ENCODE measurements around the gene NACC2. TPM values are rescaled to one million over a fixed set of nuclear protein-coding genes. Genes with fewer than 3 reads are reported as not detected.

The NACC2 gene
- total RNA-seq, 1 experiment from 2014 or later, result 24.8 TPM

- no TSS peak for BruUV-seq (replicated peaks)
- Mint-ChIP-seq H3K9me3 (ENCODE audit: low read depth, unreplicated experiment) (no peaks in the 10 kb centered on the region), H3K4me3 (ENCODE audit: low read depth, unreplicated experiment) (no peak overlapping the region), H3K36me3 (ENCODE audit: insufficient read depth, unreplicated experiment) (no peaks in the 10 kb centered on the region), H3K27me3 (ENCODE audit: unreplicated experiment) (no peaks in the 10 kb centered on the region), H3K27ac (ENCODE audit: unreplicated experiment) (no peak overlapping the region), H3K4me1 (ENCODE audit: low read depth, unreplicated experiment) (no peaks in the 10 kb centered on the region)
- CTCF ChIA-PET, result interaction anchor here (0.6 kb wide), 1 partner anchor 54 kb away, joined by 3 read pairs; no protein-coding TSS in a partner anchor
- DNase-seq, result no peak
- TF ChIP-seq, protein P1, sequence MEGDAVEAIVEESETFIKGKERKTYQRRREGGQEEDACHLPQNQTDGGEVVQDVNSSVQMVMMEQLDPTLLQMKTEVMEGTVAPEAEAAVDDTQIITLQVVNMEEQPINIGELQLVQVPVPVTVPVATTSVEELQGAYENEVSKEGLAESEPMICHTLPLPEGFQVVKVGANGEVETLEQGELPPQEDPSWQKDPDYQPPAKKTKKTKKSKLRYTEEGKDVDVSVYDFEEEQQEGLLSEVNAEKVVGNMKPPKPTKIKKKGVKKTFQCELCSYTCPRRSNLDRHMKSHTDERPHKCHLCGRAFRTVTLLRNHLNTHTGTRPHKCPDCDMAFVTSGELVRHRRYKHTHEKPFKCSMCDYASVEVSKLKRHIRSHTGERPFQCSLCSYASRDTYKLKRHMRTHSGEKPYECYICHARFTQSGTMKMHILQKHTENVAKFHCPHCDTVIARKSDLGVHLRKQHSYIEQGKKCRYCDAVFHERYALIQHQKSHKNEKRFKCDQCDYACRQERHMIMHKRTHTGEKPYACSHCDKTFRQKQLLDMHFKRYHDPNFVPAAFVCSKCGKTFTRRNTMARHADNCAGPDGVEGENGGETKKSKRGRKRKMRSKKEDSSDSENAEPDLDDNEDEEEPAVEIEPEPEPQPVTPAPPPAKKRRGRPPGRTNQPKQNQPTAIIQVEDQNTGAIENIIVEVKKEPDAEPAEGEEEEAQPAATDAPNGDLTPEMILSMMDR (IDR thresholded peaks at IDR 0.05; ENCODE audit: unreplicated experiment), result no peak
- intact Hi-C loops (cut with micrococcal nuclease; ENCODE audit: unreplicated experiment), result no loop called here
These were observed 78.4 kb downstream of the NACC2 start for GRCh38 chr9:136016572-136017288.

DNA sequence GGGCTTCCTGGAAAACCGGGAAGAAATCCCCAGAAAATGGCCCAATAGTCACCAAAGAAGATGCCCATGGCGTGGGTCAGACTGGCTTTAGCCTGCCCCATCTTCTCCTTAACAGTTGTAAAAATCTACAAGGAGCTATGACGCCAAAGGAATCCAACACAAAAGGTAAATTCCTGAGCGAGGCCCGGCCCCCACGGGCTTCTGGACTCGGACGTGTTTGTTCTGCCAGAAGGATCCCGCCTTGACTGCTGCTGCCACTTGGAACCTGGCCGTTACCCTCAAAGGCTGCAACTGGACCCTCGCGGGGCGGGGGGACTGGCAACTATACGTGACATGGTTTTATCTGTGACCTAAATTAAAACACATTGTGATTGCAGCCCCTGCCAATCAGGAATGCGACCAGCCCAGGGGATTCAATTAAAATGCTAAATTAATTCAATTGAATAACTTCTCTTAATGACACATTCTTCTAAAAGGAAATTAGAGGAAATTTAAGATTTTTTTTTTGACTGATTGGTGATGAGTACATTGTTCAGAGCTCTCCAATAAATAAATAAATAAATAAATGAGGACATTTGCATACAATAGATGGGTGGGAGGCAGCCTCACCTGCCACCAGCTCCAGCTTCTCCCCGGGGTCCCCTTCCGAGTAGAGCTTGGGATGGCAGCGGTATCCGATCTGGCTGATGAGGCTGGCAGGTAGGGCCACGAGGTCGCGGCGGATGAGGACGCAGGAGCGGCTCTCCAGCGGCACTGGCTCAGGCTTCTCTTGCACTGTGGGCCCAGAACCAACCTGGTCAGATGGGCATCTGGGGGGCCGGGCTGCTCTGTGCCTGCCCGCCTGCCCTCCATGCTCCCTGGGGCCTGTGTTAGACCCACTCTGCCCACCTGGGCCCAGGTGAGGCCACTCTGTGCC is 79.2 kb downstream of the NACC2 start:
- CTCF ChIA-PET, result no interaction called here
- no peak overlapping the region for H3K4me3 Mint-ChIP-seq (ENCODE audit: low read depth, unreplicated experiment)
- no TSS peak for BruUV-seq (replicated peaks)
- H3K27ac Mint-ChIP-seq (ENCODE audit: unreplicated experiment), result no peak overlapping the region
- H3K4me1 Mint-ChIP-seq (ENCODE audit: low read depth, unreplicated experiment), result no peaks in the 10 kb centered on the region
- no peak for DNase-seq
- TF ChIP-seq, protein P1 (IDR thresholded peaks at IDR 0.05; ENCODE audit: unreplicated experiment), result no peak
- H3K36me3 Mint-ChIP-seq (ENCODE audit: insufficient read depth, unreplicated experiment), result peaks cover 1% of the 10 kb centered on the region
- no peaks in the 10 kb centered on the region for H3K9me3 Mint-ChIP-seq (ENCODE audit: low read depth, unreplicated experiment)
- no peaks in the 10 kb centered on the region for H3K27me3 Mint-ChIP-seq (ENCODE audit: unreplicated experiment)
- intact Hi-C loops (cut with micrococcal nuclease; ENCODE audit: unreplicated experiment), result no loop called here

DNA sequence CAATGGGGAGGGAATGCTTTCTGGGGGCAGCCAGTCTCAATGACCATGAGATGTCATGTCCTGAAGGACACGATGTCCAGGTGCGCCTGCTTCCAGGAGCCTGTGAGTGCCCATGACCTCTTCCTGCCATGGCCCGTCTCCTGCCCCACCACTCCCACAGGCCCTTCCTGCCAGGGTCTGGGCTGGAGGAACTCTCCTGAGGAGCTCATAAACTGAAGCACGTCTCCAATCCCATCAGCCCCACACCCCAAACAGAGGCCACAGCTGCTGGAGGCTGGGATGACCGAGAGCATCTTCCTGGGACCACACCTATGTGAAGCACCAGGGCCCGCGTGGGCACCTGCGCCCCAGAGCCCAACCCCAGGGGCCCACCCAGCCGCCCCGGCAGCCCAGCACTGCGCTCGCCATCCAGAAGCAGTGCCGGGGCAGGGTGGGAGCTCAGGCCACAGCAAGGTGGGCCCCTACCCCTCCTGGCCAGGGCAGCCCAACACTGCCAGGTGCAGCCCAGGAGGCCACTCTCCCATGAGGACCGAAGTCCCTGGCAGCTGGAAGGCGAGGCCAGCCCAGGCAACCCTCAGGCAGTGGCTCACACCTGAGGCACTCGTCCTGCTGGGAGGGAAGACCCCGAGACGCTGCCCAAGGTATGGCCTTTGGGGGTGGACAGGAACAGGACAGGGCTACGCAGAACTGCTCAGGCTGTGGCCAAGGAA is 80.0 kb downstream of the NACC2 start:
- CTCF ChIA-PET, result interaction anchor here (0.5 kb wide), 1 partner anchor 219 kb away, joined by 3 read pairs; no protein-coding TSS in a partner anchor
- intact Hi-C loops (cut with micrococcal nuclease; ENCODE audit: unreplicated experiment), result no loop called here
- Mint-ChIP-seq H3K4me3 (ENCODE audit: low read depth, unreplicated experiment) (no peak overlapping the region), H3K36me3 (ENCODE audit: insufficient read depth, unreplicated experiment) (peaks cover 10% of the 10 kb centered on the region), H3K9me3 (ENCODE audit: low read depth, unreplicated experiment) (no peaks in the 10 kb centered on the region), H3K4me1 (ENCODE audit: low read depth, unreplicated experiment) (no peaks in the 10 kb centered on the region), H3K27ac (ENCODE audit: unreplicated experiment) (no peak overlapping the region), H3K27me3 (ENCODE audit: unreplicated experiment) (no peaks in the 10 kb centered on the region)
- BruUV-seq (replicated peaks), result no TSS peak
- TF ChIP-seq, protein P1 (IDR thresholded peaks at IDR 0.05; ENCODE audit: unreplicated experiment), result no peak
- no peak for DNase-seq

- no TSS peak for BruUV-seq (replicated peaks)
- H3K4me1 Mint-ChIP-seq (ENCODE audit: low read depth, unreplicated experiment), result no peaks in the 10 kb centered on the region
- H3K36me3 Mint-ChIP-seq (ENCODE audit: insufficient read depth, unreplicated experiment), result peaks cover 10% of the 10 kb centered on the region
- CTCF ChIA-PET, result interaction anchor here (0.7 kb wide), 1 partner anchor 1327 kb away, joined by 3 read pairs; no protein-coding TSS in a partner anchor
- H3K27ac Mint-ChIP-seq (ENCODE audit: unreplicated experiment), result no peak overlapping the region
- H3K4me3 Mint-ChIP-seq (ENCODE audit: low read depth, unreplicated experiment), result no peak overlapping the region
- no peak for DNase-seq
- TF ChIP-seq, protein P1 (IDR thresholded peaks at IDR 0.05; ENCODE audit: unreplicated experiment), result no peak
- H3K27me3 Mint-ChIP-seq (ENCODE audit: unreplicated experiment), result no peaks in the 10 kb centered on the region
- intact Hi-C loops (cut with micrococcal nuclease; ENCODE audit: unreplicated experiment), result no loop called here
- H3K9me3 Mint-ChIP-seq (ENCODE audit: low read depth, unreplicated experiment), result no peaks in the 10 kb centered on the region
These were observed 80.8 kb downstream of the NACC2 start for GRCh38 chr9:136014147-136014923.

All from Calu3 (cell line).